Left colon (tissue), 2 donors: ENCODE data around the gene PARD3B. TPM values are rescaled to one million over a fixed set of nuclear protein-coding genes. Genes with fewer than 3 reads are reported as not detected.
A peak's percentile ranks its signal among the peaks of the same experiment; 100 is the strongest.

Experiments
- ATAC-seq: fragments of 200-7000 bp; cut with Tn5 transposase; one replicate; pipeline ENCODE4 v1.9.1; 2020; ENCODE audit warnings: mild to moderate bottlenecking, moderate library complexity
- DNase-seq, 2 donors: peaks; one replicate each; pipeline ENCODE4 v3.0.0-alpha.2; 2020
- intact Hi-C, 2 donors: fragments of 100-400 bp; cut with DNase I in 1 of 2; cut with micrococcal nuclease in 1 of 2; formaldehyde crosslinking; loops; one replicate each; pipeline versions ENCODE4 v1.11.2 to v1.14.0; 2022; cut with DNase I, micrococcal nuclease
- total RNA-seq, 2 donors: library from RNA; stranded (reverse); fragmentation: NEBNext Ultra II Directional; extraction: Animal tissue kit (Norgen Biotek cat#: 25700); gene quantifications; one replicate each; pipeline ENCODE4 v1.2.1, GENCODE V29; 2021
- donor health status: DM: no; HTN: no; CAD: no.
- donor health status: DM: yes; HTN: yes; CAD: no.

The PARD3B gene
- total RNA-seq, 2 donors from 2014 or later = 28.3 to 30.5 TPM

DNA sequence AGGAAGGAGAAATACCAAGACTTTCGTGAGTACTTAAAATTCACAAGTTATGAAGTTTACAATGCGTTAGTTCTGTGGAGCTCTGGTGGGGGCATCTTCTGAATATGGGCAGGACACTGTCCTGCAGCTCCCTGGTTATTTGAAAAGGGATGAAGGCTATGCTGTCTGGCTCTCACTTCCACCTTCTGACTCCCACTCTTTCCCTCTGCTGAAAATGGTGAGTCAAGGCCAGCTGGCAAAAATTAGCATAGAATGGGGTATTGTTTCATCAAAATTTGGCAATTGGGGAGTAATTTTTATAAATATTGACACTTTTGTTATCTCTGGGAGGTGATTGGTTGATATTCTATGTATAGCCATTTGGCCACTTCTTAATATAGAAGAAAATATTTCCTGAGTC lies 177.4 kb downstream of the PARD3B start:
- ATAC-seq (no peak), DNase-seq (no peak)
- intact Hi-C loops = no loop called here

DNA sequence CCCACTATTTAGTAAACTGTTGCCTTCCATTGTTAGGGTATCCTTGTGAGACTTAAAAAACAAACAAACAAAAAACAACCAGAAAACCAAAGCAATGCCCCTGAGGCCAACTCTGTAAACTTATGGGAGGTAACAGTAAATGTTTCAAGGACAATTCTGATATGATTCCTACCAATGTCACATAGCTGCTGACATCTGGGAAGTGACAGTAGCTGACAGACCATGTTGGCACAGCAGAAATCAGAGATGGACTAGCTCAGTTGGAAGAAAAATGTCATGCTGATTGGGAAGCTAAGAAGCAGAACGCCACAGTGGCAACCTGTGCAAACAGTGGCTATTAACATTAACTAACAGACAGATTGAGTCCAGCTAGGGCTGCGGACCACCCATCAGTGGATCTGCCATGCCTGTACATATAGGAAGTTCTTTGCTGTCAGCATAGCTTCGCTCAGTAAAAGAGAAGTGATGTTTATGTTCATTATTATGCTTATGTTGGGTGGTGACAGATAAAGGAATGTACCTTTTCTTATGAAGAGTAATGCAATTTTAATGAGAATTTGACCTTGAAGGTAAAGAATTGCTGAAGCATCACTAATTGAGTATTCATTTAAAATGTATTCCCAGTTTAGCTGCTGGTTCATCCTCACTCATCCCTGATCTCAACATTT lies 180.6 kb downstream of the PARD3B start:
- DNase-seq (no peak), ATAC-seq (no peak)
- intact Hi-C loops = no loop called here

DNA sequence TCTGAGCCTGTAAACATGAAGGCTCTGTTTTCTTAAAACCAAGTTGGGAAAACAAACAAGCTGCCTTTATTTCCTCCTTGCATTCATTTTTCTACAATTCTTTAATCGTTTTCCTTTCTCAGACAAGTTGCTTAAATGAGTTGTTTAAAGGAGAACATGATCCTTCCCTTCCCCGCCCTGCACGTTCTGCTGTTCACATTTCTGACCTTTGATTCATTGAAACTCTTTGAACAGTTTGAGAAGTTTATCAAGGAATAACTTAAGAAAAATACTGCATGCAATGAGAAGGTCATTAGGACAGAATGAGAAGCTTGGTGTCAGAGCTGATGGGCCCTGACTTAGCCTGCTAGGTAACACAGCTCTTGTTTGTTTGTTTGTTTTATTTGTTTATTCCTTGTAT lies 181.6 kb downstream of the PARD3B start:
- intact Hi-C loops = no loop called here
- DNase-seq = peak in 1 of 2 donors; percentile 26
- peak; percentile 92 for ATAC-seq

DNA sequence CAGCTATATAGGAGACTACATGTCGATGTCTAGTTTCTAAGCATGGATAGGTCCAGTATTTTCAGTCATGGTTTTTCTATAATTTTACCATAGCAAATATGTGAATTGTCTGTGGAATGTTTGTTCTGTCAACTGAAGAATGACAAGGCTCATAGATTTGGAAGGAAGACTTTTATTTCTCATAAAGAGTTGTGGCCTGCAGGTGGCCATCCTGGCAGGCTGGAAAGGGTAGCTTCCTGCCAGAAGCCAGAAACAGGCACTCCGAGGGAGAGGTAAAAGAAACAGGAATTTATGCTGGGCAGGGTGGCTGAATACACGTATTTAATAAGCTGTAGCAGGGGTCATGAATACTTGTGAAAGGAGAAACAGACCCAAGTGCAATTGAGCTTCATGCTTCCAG lies 182.1 kb downstream of the PARD3B start:
- DNase-seq = no peak
- peak; percentile 26 for ATAC-seq
- intact Hi-C loops = no loop called here

DNA sequence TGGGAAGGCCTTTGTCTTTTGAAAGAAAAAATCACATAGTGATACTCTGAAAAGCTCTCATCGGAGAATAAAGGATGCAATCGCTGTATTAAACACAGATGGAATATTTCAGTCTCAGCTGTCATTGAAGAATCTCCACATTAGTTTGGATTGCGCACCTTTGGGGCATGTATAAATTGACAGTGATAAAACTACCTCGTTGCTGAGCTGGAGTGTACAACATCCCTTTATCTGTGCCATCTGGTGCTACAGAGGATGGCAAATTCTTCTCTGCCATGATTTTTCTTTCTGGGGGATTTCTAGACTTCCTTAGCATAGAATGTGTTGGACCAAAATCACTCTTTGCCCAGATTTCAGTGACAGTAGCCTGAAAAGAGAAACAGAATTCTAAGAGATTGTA lies 185.3 kb downstream of the PARD3B start:
- DNase-seq (no peak), ATAC-seq (no peak)
- intact Hi-C loops = no loop called here

DNA sequence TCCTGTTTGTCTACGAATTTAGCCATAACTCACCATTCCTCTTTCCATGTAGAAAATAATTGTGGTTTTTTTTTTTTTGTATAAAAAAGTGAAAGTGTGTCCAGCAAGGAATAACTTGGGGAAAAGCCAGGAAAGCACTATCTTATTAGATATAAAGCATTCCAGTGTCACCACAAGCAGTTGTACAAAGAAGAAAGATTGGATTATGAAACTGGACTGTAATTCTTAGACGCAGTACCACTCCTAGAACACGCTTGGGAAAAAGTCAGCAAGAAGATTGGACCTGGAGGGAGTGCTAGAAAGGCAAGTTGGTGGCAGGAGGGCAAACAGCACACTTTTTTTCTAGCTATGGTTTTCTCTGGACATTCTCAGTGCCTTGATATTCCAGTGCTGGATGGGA lies 186.7 kb downstream of the PARD3B start:
- no peak for ATAC-seq
- DNase-seq = no peak
- intact Hi-C loops = no loop called here

DNA sequence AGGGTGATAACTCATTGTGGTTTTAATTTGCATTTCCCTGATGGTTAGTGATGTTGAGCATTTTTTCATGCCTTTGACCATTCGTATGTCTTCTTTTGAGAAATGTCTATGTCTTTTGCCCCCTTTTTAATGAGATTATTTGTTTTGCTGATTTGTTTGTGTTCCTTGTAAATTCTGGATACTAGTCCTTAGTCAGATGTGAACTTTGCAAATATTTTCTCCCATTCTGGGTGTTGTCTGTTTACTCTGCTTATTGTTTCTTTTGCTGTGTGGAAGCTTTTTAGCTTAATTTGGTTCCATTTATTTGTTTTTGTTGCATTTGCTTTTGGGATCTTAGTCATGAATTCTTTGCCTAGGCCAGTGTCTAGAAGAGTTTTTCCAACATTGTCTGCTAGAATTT lies 192.0 kb downstream of the PARD3B start:
- intact Hi-C loops = no loop called here
- no peak for ATAC-seq
- no peak for DNase-seq

DNA sequence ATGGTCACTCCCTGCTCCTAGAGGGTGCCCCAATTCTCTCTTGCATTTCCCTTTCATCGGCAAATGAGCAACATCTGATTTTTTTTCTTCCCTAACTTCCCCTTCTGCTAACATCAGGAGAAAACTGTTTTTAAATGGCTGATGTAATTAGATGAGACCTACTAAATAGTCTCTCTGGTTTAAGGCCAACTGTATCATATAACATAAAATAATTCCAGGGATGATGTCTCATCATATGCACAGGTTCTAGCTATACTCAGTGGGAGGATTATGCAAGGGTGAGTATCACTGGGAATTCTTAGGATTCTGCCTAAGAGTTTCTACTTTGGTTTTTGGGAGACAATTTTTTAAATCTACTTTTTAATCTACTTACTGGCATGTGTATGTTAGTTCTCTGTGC lies 193.4 kb downstream of the PARD3B start:
- intact Hi-C loops = no loop called here
- ATAC-seq (no peak), DNase-seq (no peak)

DNA sequence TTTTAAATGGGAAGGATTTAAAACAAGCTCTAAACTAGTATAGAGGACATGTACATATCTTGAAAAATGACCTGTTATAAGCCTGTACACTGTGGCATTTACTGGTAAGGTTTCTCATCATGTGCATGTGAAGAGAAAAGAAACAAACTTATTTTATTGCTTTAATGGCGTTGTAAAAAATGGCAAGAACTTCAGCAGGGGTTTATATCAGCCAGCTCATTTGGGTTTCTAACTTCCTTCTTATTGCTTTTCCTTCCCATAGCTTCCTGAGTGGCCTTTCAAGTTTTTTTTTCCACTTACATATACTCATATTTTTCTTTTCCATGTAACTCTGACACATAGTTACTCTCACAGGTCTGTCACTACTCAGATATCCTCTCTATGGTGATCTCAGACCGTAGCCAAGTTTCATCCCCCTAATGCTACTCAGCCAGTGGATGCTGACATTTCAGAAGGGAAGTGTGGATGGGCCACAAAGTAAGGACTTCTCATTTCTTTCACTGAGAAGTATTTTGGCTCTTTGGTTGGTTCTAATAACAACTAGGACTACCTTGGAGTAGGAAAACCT lies 198.2 kb downstream of the PARD3B start:
- peak; percentile 95 for ATAC-seq
- intact Hi-C loops = no loop called here
- no peak for DNase-seq

DNA sequence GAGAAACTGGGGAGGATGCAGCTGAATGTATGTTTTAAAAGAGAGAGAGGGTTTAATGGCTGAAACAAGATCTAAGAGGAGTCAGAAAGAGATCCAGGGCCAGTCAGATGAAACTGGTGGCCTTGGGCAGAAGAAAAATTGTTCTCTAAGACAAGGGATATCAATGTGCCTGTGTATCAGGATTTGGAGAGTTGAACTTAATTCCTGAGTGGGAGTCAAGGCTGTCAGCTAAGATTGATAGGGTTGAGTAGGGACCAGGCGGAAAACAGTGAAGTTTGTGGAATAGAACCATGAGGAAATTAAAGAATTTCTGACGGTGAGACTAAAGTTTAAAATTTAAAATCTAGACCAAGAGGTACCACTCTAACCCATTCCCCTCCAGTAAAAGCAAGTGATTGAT lies 199.2 kb downstream of the PARD3B start:
- intact Hi-C loops = no loop called here
- ATAC-seq (no peak), DNase-seq (no peak)

DNA sequence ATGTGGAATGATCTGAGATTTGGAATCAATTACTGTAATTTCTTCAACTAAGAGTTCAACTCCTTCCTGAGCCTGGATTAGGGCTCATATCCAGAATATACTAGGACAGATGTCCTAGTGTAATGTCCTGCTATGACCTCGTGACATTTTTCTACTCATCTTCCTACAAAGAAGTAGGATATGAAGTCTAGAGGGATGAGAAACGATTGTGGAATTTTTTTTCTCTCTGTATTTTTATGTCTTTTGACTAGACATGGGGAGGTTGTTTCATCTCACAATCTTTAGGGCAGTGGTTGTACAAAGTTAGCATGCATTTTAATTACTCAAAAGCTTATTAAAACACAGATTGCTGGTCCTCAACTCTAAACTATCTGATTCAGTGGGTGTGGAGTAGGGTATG lies 203.0 kb downstream of the PARD3B start:
- ATAC-seq (no peak), DNase-seq (no peak)
- intact Hi-C loops = no loop called here

DNA sequence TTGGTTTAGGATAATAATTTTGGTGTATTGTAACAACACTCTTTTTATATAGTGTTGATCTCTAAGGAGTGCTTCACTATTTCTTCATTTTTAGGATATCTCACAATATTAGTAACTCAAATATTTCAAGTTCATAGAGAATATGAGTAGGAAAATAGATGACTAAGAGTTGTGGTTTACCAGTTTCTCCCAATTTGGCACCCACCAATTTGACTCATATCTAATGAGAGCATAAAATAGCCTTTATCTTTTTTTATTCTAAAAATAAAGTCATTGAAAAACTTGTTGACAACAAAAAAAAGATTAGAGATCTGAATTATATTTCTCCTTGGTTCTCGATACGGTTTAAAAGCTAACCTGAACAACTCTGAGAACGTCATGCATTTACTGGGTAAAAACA lies 204.0 kb downstream of the PARD3B start:
- no peak for ATAC-seq
- intact Hi-C loops = no loop called here
- no peak for DNase-seq

DNA sequence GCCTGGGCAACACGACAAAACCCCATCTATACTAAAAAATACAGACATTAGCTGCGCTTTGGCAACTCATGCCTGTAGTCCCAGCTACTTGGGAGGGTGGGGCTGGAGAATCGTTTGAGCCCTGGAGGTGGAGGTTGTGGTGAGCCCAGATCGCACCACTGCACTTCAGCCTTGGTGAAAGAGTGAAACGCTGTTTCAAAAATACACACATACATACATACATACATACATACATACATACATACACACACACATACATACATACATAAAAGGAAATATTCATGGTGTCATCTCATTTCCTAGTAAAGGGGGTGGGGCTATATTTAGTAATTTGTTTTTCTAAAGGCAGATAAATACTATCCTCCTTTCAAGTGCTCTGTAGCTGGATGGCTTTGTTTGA lies 205.1 kb downstream of the PARD3B start:
- intact Hi-C loops = no loop called here
- ATAC-seq (no peak), DNase-seq (no peak)

DNA sequence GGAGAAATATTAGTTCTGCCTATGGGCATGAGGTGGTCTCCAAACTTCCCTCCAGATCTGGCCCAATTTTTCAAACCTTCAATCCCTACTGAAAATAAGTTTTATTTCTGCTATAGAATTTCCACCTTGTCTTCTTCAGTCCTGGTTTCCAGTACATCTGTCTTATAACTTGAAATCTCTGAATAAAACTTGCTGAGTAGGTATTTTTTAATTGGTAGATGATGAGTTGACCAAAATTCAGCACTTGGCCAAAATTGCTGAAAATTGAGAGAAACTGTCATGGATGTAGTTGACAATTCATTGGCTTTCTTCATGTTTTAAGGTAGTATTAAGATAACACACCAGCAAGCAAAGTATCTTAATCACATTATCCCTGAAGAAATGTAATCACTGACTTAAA lies 206.2 kb downstream of the PARD3B start:
- ATAC-seq (no peak), DNase-seq (no peak)
- intact Hi-C loops = no loop called here

DNA sequence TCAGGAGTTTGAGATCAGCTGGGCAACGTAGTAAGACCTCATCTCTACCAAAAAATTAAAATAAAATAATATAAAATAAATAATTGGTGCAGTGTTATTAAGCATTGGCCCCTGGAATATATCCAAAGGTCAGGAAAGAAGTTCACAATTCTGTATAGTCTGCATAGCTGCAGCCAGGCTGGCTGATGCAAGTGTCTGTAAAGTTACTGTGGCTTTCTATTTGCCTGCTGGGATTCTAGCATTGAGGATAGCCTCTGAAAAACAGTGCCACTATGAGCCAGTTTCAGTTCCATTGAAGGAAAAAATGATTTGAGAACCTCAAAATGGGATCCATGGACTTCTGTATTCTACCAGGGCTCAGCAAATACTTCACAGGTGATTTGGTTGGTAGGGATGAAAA lies 208.6 kb downstream of the PARD3B start:
- intact Hi-C loops = no loop called here
- ATAC-seq (no peak), DNase-seq (no peak)

DNA sequence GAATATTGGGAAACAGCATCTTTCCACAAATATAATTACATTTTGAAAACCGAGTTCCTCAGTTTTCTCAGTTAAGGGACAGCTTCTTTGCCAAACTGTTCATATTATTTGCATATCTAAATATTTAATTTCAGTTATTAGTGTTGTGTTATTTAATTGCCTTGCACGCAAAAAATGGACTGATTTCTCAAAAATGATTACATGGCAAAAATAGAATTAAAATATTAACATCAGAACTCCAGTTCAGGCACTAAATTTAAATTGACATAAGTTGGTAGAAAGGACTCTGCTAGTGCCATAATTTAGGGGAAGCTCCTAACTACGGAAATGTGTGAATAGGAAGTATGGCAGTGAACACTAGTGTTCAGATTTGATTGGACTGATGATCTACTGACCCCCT lies 209.6 kb downstream of the PARD3B start:
- intact Hi-C loops = no loop called here
- no peak for ATAC-seq
- no peak for DNase-seq

DNA sequence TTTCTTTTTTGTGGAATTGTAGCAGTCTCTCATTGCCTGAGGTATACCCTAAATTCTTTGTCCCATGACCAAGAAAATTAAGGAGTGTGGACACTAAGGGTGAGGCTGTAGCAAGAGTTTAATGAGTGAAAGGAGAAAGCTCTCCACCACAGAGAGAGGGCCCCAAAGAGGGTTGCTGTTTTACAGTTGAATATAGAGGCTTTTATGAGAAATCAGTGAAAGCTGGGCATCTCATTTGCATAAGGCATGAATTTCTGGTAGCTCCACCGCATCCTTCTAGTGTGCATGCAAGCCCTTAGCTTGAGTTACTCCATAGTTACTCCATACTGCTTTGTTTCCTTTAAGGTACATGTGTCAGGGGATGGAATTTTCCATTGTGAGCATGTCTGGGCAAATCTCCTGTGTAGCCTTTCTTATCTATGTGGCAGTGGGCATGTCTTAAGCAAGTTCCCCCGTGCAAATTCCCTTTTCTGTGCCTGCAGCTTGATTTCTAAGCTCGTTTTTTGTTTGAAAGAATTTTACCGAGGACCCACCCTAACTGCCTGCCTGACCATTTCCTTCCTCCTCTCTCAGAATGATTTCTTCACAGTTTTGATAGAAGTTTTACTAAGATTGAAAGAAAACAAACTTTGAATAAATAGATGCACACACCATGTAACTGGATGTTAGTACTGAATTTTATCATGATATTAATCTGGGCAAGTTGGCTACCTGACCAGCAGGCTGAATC lies 218.9 kb downstream of the PARD3B start:
- intact Hi-C loops = no loop called here
- ATAC-seq (no peak), DNase-seq (no peak)

DNA sequence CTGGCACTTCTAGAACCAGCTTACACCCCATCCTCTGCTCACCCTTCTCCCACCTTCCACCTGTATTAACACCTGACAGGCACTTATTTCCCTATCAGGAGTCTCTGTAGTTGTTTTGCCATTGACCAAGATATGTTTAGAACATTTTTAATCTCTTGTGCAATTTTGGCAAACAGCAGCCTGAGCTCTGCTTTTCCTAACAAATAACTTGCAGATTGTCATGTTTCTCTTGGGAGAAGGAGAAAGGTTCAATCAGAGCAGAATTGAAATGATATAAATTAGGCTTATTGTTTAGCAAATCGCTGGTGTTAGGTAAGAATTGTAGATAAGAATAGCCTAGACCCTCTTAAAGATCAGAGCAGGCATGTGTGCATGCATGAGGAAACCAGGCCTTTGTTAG lies 225.5 kb downstream of the PARD3B start:
- ATAC-seq = no peak
- intact Hi-C loops = no loop called here
- DNase-seq = no peak

DNA sequence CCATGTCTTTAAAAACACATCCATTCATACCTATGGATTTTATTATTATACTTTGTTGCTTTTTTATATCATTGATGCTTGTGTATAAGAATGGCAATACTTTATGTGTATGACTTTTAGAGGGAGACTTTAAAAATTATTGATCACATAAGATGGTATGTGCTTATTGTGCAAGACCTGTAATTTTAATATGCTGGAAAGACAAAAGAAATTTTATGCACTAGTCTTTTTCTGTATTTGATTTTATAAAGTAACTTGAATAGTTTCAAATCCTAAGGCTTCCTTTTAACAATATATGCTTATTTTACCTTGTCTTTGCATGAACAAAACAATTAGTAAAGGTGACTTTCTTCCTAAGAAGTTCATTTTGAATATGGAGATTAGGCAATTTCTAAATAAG lies 226.4 kb downstream of the PARD3B start:
- ATAC-seq = no peak
- no peak for DNase-seq
- intact Hi-C loops = no loop called here

DNA sequence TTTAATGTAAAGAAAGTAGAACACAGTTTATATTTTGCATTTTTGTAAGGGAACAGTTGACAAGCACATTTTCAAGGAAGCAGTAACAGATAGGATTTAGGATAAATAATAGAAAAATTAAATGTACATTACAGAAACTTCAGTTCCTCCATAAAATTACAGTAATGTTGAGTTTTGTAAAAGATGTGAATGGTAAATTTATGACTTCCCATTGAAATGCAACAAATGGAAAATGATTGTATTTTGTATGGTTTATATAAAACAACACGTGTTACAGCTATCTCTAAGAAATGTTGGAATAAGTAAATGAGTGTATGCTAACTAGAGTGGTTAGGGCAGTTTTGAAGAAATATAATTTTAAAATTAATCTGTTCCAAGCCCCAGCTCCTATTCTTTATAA lies 227.3 kb downstream of the PARD3B start:
- intact Hi-C loops = no loop called here
- no peak for ATAC-seq
- no peak for DNase-seq

DNA sequence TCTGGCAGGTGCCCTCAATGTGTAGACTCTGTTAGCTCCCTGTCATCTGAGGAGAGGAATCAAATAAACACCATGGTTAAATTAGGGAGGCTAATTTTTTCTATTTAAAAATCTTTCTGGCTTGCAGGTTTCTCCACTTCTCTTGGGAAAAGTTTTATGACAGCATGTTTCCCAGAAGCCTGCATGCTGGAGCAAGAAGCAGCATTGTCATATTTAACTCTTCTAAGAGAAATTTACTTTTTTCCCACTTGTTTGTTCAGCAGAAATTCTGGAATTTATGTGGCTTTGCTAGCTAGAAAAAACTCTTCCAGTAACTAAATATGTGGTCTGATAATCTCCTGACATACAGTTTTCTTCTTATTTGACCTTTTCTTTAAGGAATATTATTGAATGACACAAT lies 230.5 kb downstream of the PARD3B start:
- ATAC-seq = no peak
- intact Hi-C loops = no loop called here
- DNase-seq = no peak
